Measurements from ENCODE around the gene ATP10A.
"Not testable (repeated sequence)": the region's sequence is repeated elsewhere in the genome, so short reads cannot be mapped to it uniquely, and the experiment has no call there.

The ATP10A gene

GRCh38 chr15:25668236-25668795 lies 194.8 kb downstream of the ATP10A start:
- DNase-seq: no peak
- intact Hi-C loops (cut with DNase I): no loop called here

DNA sequence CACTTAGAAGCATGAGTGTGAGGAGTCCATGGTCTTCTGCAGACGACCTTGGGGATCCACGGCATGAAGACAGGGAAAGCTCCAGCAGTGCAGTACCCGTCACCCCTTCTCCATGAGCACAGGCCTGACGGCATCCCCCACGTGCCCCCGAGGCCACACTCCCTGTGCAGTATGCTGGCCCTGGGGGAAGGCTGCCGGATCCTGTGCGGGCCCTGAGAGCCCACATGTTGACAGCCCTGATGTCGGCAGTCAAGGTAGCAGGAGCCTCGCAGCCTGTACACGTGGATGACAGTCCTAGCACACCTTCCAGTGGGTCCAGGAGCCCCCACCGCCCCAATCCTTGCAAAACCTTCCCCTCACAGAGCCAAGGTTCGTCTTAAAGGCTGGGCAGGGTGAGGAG lies 195.3 kb downstream of the ATP10A start:
- no peak for DNase-seq
- intact Hi-C loops (cut with DNase I): no loop called here

DNA sequence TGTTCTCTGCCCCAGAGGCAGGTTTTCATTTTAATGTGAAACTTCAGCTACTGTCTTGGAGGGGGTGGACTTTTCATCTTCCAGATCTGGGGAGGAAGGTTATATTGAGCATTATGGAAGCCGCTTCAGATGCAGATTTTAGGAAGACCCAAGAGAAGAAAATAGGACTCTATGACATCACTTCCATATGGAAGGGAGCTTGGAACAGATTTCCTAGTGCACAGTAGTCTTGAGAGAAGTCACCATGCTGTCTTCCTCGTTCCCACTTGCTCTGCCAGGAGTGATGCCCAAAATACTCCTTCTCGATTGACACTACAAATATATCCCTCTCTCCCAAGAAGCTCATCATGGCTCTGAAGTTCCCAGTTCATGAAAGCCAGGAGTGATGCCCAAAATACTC lies 197.2 kb downstream of the ATP10A start:
- intact Hi-C loops (cut with DNase I): no loop called here
- no peak for DNase-seq

DNA sequence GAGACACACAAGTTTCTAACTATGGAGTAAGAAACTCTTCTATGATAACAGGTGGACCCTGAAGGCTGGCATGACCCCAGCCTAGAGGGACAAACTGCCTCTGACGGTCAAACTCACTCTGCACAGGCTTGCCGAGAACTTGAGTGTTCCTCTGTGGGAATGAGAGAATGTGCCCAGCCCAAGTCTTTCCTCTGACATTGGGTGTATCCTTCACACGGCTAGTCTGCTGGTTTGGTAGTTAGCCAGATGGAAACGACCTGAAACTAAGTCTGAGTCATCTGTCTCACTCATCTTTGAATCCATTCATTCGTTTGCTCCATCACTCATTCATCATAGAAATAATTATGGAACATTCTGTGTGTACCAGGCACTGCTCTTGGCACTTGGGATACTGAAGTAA lies 198.4 kb downstream of the ATP10A start:
- intact Hi-C loops (cut with DNase I): no loop called here
- DNase-seq: no peak

DNA sequence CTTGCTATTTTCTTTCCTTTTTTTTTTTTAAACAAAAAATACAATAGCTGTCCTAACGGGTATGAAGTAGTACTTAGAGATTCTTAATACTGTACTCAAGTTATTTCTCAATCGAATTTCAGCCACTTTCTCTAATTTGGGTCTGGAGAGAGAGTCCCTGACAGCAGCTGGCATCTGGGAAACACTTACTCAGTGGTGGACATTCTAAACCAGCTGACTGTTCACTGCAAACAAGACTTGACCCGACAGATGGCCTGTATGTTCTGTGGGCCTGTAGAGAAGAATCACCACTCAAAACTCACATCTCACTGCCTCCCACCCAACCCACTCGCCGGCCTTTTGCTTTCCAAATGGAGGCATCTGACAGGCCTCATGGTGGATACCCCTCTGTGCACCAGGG lies 199.6 kb downstream of the ATP10A start:
- intact Hi-C loops (cut with DNase I): no loop called here
- DNase-seq: no peak

- intact Hi-C loops (cut with DNase I): no loop called here
- DNase-seq: no peak
Observed at GRCh38 chr15:25661898-25662297, 201.2 kb downstream of the ATP10A start.

DNA sequence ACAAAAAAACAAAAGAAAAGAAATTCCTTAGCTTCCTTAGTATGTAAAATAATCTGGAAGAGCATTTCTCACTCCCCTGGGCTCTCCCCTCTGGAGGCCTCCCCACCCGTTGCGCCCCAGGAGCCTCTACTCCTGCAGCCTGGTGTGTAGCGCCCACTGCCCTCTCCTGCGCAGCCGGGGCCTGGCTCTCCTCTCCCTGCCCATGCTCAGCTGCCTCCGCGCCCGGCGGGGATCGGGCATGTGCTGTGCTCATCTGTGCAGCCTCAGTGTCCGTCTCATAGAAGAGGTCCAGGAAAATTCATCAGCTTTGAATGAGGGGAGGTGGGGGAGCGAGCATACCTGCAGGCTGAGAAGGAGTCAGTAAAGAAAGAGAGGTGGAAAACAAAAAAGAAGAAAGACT lies 203.9 kb downstream of the ATP10A start:
- intact Hi-C loops (cut with DNase I): no loop called here
- no peak for DNase-seq

GRCh38 chr15:25658560-25658959 lies 204.6 kb downstream of the ATP10A start:
- intact Hi-C loops (cut with DNase I): no loop called here
- no peak for DNase-seq

GRCh38 chr15:25655207-25655948 lies 207.7 kb downstream of the ATP10A start:
- DNase-seq: peak in 27 of 42 donors; percentile 11 to 71 (median 43)
- intact Hi-C loops (cut with DNase I): no loop called here

GRCh38 chr15:25653371-25653770 lies 209.8 kb downstream of the ATP10A start:
- DNase-seq: no peak
- intact Hi-C loops (cut with DNase I): no loop called here

- intact Hi-C loops (cut with DNase I): no loop called here
- DNase-seq: no peak
Observed at GRCh38 chr15:25652704-25653103, 210.4 kb downstream of the ATP10A start.

DNA sequence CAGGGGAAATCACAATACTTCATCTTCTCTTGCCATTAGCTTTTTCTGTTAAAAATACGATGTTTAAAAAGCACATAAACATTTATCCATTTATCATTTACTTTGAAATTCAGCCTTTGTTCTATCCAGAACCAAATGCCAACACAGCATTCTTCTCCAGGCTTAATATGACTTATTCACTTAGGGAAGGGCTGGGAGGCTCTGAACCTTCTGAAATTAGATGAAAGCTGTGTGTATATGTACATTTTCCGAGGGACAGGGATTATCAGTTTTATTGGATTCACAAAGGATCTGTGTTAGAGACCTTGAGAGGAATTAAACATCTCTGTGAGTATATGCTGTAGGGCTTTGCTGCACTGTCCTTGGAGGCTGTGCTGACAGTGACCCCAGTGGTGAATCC lies 213.7 kb downstream of the ATP10A start:
- intact Hi-C loops (cut with DNase I): no loop called here
- DNase-seq: no peak

- no peak for DNase-seq
- intact Hi-C loops (cut with DNase I): no loop called here
Observed at GRCh38 chr15:25643120-25643519, 220.0 kb downstream of the ATP10A start.

GRCh38 chr15:25641762-25642161 lies 221.4 kb downstream of the ATP10A start:
- peak in 1 of 42 donors; percentile 15 for DNase-seq
- intact Hi-C loops (cut with DNase I): no loop called here

- intact Hi-C loops (cut with DNase I): no loop called here
- peak in 1 of 42 donors; percentile 12 for DNase-seq
Observed at GRCh38 chr15:25641361-25641760, 221.8 kb downstream of the ATP10A start.

DNA sequence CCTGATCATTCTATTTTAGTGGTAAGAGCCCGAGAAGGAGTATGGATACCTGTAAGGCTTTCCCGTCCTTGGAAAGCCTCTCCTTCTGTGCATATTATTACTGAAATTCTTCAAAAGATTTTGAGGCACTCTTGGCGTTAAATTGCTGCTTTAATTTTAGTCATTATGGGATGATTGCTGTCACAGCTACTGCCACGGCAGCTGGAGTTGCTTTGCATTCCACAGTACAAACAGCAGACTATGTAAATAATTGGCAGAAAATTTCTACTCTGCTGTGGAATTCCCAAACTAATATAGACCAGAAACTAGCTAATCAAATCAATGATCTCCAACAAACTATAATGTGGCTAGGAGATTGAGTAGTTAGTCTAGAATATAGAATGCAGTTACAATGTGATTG lies 222.2 kb downstream of the ATP10A start:
- DNase-seq: peak in 1 of 42 donors; percentile 22
- intact Hi-C loops (cut with DNase I): not testable (repeated sequence)

DNA sequence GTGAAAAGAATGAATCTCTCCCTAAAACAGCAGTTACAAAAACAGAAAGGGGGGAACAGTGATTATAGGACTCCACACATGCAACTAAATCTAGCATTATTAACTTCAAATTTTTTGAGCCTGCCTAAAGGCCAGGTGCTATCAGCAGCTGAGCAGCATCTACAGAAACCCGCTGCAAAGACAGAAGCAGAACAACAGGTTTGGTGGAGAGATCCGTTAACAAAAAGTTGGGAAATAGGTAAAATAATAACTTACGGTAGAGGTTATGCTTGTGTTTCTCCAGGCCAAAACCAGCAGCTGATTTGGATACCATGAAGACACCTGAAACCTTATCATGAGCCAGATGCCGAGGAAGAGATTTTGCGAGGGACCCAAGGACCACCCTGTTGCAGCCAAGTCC lies 222.7 kb downstream of the ATP10A start:
- peak in 1 of 42 donors; percentile 23 for DNase-seq
- intact Hi-C loops (cut with DNase I): no loop called here

DNA sequence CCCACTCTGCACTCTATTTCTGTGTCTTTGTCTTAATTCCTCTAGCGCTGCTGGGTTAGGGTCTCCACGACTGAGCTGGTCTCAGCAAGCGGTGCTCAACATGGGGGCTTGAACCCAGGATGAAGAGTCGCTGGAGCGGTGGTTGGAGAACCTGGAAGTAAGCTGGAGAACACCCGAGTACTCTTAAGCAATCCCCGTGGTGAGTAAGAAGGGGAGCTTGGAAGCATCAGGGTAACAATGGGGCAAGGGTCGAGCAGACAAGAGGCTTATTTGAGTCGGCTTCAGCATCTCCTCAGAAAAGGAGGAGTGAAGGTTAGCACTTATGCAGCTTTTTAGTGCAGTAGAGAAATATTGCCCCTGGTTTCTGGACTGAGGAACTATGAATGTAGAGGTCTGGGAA lies 226.6 kb downstream of the ATP10A start:
- DNase-seq; intact Hi-C loops (cut with DNase I): not testable (repeated sequence)

- intact Hi-C loops (cut with DNase I): no loop called here
- no peak for DNase-seq
Observed at GRCh38 chr15:25635191-25635590, 227.9 kb downstream of the ATP10A start.

DNA sequence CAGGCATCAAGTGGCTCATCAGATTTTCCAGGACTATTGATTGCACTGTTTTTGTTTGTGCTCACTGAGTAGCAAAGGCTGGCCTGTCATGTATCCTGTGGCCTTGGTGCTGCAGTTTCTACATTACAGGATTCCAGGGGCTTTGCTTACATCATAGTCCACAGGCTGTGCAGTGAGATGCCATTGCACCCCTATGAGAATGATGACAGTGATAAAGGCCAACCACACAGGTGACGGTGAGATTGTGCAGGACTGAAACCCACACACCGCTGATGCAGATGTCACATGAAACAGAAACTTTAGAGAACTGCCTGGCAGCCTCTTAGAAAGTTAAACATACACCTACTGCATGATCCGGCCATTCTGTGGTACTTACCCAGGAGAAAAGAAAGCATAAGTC lies 229.3 kb downstream of the ATP10A start:
- intact Hi-C loops (cut with DNase I): no loop called here
- peak in 1 of 42 donors; percentile 24 for DNase-seq

GRCh38 chr15:25631971-25632370 lies 231.2 kb downstream of the ATP10A start:
- DNase-seq: no peak
- intact Hi-C loops (cut with DNase I): no loop called here

Measured in head of caudate nucleus (tissue), 42 donors.